NCI-H1930 (cell line): Measurements from ENCODE around the gene ADGRL1.
"Not testable (repeated sequence)": the region's sequence is repeated elsewhere in the genome, so short reads cannot be mapped to it uniquely, and the experiment has no call there.

Source experiments
- DNase-seq, 2 experiments: peaks; one replicate each; lab custom pipeline; 2025; lab: John Stamatoyannopoulos, UW

The ADGRL1 gene

GRCh38 chr19:14161305-14161704 lies 44.7 kb downstream of the ADGRL1 start:
- DNase-seq: no peak

GRCh38 chr19:14160017-14160703 lies 45.8 kb downstream of the ADGRL1 start:
- DNase-seq: no peak

GRCh38 chr19:14159059-14159458 lies 46.9 kb downstream of the ADGRL1 start:
- DNase-seq: no peak

GRCh38 chr19:14158276-14159023 lies 47.5 kb downstream of the ADGRL1 start:
- no peak for DNase-seq

GRCh38 chr19:14156971-14157717 lies 48.8 kb downstream of the ADGRL1 start:
- no peak for DNase-seq

- no peak for DNase-seq
These were observed 49.8 kb downstream of the ADGRL1 start for GRCh38 chr19:14156122-14156521.

- DNase-seq: no peak
These were observed 50.6 kb downstream of the ADGRL1 start for GRCh38 chr19:14155371-14155770.

GRCh38 chr19:14152713-14153112 lies 53.3 kb downstream of the ADGRL1 start:
- no peak for DNase-seq

GRCh38 chr19:14150770-14151661 lies 55.0 kb downstream of the ADGRL1 start:
- DNase-seq: no peak

- no peak for DNase-seq
These were observed 55.8 kb downstream of the ADGRL1 start for GRCh38 chr19:14150041-14150769.

- no peak for DNase-seq
These were observed 56.4 kb downstream of the ADGRL1 start for GRCh38 chr19:14149509-14149994.

- DNase-seq: no peak
These were observed 57.1 kb downstream of the ADGRL1 start for GRCh38 chr19:14148751-14149410.

GRCh38 chr19:14147797-14148605 lies 58.0 kb downstream of the ADGRL1 start:
- peak in 1 of 2 experiments; percentile 10 for DNase-seq

GRCh38 chr19:14146789-14147216 lies 59.2 kb downstream of the ADGRL1 start:
- no peak for DNase-seq

- not testable (repeated sequence) for DNase-seq
These were observed 59.8 kb downstream of the ADGRL1 start for GRCh38 chr19:14146169-14146568.

- no peak for DNase-seq
These were observed 60.6 kb downstream of the ADGRL1 start for GRCh38 chr19:14145381-14145780.

- DNase-seq: no peak
These were observed 63.4 kb downstream of the ADGRL1 start for GRCh38 chr19:14142262-14143190.

GRCh38 chr19:14141041-14141440 lies 64.9 kb downstream of the ADGRL1 start:
- DNase-seq: no peak
